Measurements from ENCODE around the gene HDGFL2.

The HDGFL2 gene

GRCh38 chr19:4471403-4472173, 509 bp upstream of the HDGFL2 start:
- peak; percentile 96 for DNase-seq (ENCODE audit: low read depth)

GRCh38 chr19:4473011-4473762, 1.1 kb downstream of the HDGFL2 start:
- no peak for DNase-seq (ENCODE audit: low read depth)

DNA sequence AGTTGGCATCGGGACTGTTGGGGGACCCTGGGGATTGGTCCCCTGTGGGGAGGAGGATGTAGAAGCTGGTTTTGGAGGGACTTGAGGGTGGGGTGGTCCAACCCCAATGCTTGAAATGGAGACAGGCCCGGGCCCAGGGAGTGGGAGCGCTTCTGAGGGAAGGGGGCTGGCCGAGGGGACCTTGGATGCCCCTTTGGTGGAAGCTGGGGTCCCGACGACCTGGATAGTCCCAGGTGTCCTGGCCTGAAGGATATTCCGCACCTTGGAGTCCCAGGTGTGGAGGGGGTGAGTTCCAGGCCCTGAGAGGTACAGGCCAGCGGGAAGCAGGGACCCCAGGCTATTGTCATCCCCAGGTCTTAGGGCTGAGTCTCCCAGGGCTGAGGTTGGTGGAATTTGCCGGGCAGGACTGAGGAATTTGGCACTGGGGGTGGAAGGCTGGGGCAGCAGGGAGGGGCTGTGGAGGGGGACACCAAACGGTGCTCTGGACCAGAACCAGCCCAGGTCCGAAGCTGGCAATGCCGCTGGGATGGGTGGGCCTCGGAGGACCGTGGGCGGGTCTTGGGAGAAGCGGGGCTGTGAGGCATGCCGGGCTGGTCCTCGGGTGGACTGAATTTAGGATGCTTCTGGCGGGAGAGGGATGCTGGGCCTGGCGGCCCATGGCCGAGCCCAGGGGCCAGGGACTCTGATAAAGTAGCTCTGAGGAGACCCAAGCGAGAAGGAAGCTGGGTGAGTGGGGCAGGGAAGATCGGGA, 1.8 kb downstream of the HDGFL2 start:
- DNase-seq (ENCODE audit: low read depth) = no peak

- no peak for DNase-seq (ENCODE audit: low read depth)
These were observed 2.5 kb downstream of the HDGFL2 start for GRCh38 chr19:4474514-4475022.

GRCh38 chr19:4477034-4477801, 5.1 kb downstream of the HDGFL2 start:
- no peak for DNase-seq (ENCODE audit: low read depth)

DNA sequence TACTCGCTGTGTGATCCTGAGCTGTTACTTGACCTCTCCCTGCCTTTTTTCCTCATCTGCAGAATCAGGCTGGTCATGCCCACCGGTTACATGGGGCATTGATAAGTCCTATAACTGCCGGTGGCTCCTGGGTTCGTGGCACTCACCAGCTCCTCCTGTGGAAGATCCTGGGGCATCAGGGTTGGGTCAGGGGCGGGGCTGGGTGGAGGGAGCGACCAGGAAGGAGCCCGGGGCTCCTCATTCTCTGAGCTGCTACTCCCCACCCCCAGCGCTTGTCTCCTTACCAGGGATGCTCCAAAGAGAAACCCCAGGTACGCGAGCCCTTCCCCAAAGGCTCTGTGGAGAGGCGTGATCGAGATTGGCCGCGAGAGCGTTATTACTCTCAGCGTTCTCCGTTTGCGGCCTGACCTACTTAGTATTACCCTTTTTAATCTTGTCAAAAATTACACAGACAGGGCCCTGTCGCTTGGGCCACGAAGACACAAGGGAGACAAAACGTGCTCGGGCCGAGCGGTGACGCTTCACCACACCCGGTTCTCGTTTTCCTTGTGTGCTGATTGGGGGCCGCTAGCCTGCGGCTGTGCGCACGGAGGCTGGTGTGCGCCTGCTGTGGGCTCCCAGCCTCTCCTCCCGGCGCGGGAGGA, 10.7 kb downstream of the HDGFL2 start:
- no peak for DNase-seq (ENCODE audit: low read depth)

DNA sequence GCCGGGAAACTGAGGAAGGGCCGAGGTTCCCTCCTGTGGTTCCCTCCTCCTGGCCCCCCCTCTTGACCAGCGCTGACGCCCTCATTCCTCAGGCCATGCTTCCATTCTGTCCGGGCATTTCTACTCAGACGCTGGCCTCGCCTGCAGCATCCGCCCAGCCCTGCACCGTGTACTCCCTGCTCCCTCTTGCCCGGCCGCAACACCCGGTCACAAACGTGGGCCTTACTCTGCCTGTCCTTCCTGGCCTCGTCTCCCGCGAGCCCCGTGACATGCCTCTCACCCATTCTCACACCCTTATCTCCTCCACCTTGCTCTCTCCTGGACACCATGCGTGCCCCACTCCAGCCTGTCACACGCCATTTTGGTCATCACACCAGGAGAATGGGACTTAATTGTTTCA, 11.3 kb downstream of the HDGFL2 start:
- no peak for DNase-seq (ENCODE audit: low read depth)

- no peak for DNase-seq (ENCODE audit: low read depth)
These were observed 15.5 kb downstream of the HDGFL2 start for GRCh38 chr19:4487572-4487971.

DNA sequence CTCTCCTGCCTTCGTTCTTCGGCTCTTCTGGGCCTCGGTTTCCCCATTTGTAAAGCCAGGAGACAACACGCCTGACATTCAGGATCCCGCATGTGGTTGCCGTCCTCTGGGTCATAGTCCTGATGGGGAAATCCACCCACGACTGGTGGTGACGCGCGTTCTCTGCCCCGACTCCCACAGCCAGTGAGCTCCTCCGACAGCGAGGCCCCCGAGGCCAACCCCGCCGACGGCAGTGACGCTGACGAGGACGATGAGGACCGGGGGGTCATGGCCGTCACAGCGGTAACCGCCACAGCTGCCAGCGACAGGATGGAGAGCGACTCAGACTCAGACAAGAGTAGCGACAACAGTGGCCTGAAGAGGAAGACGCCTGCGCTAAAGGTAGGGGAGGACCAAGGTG, 16.4 kb downstream of the HDGFL2 start:
- no peak for DNase-seq (ENCODE audit: low read depth)

DNA sequence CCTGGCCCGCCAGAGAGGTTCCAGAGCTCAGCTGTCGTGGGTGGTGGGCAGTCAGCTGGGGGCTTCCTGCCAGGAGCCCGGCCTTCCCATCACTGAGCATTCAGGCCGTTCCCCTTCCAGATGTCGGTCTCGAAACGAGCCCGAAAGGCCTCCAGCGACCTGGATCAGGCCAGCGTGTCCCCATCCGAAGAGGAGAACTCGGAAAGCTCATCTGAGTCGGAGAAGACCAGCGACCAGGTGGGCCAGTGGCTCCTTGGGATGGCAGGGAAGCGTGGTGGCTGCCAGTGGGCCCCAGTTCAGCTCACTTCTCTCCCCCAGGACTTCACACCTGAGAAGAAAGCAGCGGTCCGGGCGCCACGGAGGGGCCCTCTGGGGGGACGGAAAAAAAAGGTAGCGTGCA, 19.3 kb downstream of the HDGFL2 start:
- DNase-seq (ENCODE audit: low read depth) = no peak

DNA sequence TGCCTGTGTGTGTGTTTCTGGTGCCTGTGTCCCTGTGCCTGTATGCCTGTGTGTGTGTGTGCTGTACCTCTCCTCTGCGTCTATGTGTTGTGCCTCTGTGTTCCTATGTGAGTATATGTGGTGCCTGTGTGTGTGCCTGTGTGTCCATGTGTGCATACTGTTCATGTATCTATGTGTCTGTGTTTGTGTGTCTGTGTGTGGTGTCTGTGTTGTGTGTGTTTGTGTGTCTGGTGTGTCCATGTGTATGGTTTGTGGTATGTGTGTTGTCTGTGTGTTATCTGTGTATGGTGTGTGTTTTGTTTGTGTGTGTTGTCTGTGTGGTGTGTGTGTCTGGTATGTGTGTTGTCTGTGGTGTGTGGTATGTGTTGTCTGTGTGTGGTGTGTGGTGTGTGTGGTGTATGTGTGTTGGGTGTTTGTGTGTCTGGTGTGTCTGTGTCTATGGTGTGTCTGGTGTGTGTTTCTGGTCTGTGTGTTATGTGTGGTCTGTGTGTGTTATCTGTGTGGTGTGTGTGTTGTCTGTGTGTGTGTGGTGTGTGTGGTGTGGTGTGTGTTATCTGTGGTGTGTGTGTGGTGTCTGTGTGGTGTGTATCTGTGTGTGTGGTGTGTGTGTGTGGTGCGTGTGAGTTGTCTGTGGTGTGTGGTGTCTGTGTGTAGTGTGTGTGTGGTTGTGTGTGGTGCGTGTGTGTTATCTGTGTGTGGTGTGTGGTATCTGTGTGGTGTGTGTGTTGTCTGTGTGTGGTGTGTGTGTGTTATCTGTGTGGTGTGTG, 20.4 kb downstream of the HDGFL2 start:
- no peak for DNase-seq (ENCODE audit: low read depth)

DNA sequence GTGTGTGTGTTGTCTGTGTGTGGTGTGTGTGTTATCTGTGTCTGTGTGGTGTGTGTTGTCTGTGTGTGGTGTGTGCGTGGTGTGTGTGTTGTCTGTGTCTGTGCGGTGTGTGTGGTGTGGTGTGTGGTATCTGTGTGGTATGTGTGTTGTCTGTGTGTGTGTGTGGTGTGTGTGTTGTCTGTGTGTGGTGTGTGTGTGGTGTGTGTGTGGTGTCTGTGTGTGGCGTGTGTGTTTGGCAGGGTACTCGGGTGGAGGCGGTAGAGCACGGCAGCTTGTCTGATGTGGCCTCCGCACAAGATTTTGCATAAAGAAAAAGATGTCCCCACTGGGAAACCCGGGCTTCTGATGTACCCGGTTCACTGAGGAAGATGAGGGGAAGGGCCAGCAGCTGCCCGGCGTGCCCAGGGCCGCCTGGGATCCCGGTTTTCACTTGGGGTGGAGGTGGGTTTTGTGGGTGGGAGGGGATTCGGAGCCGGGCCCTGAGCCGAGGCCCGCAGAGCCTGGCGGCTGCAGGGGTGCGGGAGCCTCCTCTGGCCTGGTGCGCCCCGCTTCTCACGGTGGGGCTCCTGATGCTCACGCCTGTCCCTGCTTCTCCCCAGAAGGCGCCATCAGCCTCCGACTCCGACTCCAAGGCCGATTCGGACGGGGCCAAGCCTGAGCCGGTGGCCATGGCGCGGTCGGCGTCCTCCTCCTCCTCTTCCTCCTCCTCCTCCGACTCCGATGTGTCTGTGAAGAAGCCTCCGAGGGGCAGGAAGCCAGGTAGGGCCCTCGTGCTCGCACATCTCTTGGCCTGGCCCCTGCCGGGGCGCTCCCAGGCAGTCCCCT, 21.2 kb downstream of the HDGFL2 start:
- DNase-seq (ENCODE audit: low read depth) = no peak

- no peak for DNase-seq (ENCODE audit: low read depth)
These were observed 22.0 kb downstream of the HDGFL2 start for GRCh38 chr19:4493929-4494690.

DNA sequence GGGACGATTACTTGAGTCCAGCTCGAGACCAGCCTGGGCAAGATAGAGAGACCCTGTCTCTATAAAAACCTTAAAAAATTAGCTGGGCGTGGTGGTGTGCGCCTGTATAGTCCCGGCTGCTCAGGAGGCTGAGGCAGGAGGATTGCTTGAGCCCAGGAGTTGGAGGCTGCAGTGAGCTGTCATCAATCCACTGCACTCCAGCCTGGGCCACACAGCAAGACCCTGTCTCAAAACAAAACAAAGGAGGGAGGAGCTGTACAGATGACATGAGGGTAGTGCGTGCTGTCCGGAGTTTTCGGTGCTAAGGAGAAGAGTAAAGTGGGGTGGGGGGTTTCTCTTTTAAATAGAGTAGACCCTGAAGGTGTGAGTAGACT, 22.6 kb downstream of the HDGFL2 start:
- no peak for DNase-seq (ENCODE audit: low read depth)

DNA sequence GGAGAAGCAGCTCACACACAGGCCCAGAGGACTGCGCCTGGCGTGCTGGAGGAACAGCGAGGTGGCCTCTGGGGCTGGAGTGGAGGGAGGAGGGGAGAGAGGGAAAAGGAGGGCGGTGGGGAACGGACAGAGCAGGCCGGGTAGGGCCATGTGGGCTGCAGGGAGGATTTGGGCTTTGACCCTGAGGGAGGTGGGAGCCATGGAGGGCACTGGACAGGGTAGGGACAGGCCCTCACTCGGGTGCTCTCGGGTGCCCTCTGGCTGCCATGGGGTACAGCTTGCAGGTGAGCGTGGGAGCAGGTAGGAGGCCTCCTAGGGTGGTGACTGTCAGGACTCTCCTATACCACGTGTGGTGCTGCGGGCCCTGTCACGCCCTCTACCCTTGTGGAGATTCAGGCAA, 23.4 kb downstream of the HDGFL2 start:
- no peak for DNase-seq (ENCODE audit: low read depth)

DNA sequence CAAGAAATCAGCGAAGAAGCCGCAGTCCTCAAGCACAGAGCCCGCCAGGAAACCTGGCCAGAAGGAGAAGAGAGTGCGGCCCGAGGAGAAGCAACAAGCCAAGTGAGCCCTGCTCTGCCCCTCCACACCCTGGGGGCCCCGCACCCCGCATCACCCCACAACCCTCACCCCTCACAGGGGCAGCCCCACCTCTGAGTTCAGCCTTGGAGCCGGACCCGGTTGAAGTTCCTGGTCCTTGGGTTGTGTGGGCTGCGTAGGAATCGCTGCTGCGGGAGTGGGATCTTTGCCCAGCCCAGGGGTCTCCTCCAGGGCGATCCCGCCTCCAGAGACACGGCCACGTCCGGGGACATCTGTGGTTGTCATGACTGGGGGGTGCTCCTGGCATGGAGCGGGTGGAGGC, 24.2 kb downstream of the HDGFL2 start:
- no peak for DNase-seq (ENCODE audit: low read depth)

- no peak for DNase-seq (ENCODE audit: low read depth)
These were observed 25.8 kb downstream of the HDGFL2 start for GRCh38 chr19:4497770-4498389.

- no peak for DNase-seq (ENCODE audit: low read depth)
These were observed 26.6 kb downstream of the HDGFL2 start for GRCh38 chr19:4498694-4499093.

All from T follicular helper cell (primary cell).